HepG2 (cell line): ENCODE measurements around the gene AHSG. TPM values are rescaled to one million over a fixed set of nuclear protein-coding genes. Genes with fewer than 3 reads are reported as not detected.
A peak's percentile ranks its signal among the peaks of the same experiment; 100 is the strongest.

ENCODE experiments used
- ETV5 ChIP-seq: IDR thresholded peaks from 2 replicates; pipeline ENCODE4 v1.6.1; 2018; ENCODE audit warnings: missing biosample characterization, missing genetic modification reagents, inconsistent platforms, borderline replicate concordance
- FIP1L1 ChIP-seq: fragments of 200-400 bp; formaldehyde crosslinking; IDR thresholded peaks from 2 replicates; pipeline ENCODE4 v1.6.1; 2018; ENCODE audit warnings: low read depth, mild to moderate bottlenecking, low read length, moderate library complexity, borderline replicate concordance; ENCODE audit not compliant: insufficient read depth
- FOXJ3 ChIP-seq: sonication (generic); formaldehyde crosslinking; IDR thresholded peaks from 2 replicates; pipeline ENCODE4 v1.4.0; 2020; ENCODE audit warnings: missing genetic modification reagents, mild to moderate bottlenecking, borderline replicate concordance
- GABPB1 ChIP-seq: IDR thresholded peaks from 2 replicates; pipeline ENCODE4 v1.6.1; 2016; ENCODE audit warnings: mild to moderate bottlenecking, missing genetic modification reagents, moderate library complexity, missing compliant biosample characterization
- HOXA3 ChIP-seq: sonication (generic); formaldehyde crosslinking; IDR thresholded peaks from 2 replicates; pipeline ENCODE4 v1.5.0; 2020; ENCODE audit warnings: missing genetic modification reagents
- ISX ChIP-seq: sonication (generic); formaldehyde crosslinking; conservative IDR thresholded peaks from 2 replicates; pipeline ENCODE4 v1.5.0; 2020; ENCODE audit warnings: missing genetic modification reagents
- KDM3A ChIP-seq: IDR thresholded peaks from 2 replicates; pipeline ENCODE4 v1.6.1; 2018; ENCODE audit warnings: low read depth, missing compliant biosample characterization
- NFATC3 ChIP-seq: sonication (generic); formaldehyde crosslinking; IDR thresholded peaks from 2 replicates; pipeline ENCODE4 v1.5.1; 2020; ENCODE audit warnings: mild to moderate bottlenecking, missing genetic modification reagents
- RORA ChIP-seq: sonication (generic); formaldehyde crosslinking; IDR thresholded peaks from 2 replicates; pipeline ENCODE4 v1.5.0; 2020; ENCODE audit warnings: mild to moderate bottlenecking, missing genetic modification reagents, moderate library complexity
- SIN3A ChIP-seq: IDR thresholded peaks from 2 replicates; pipeline ENCODE4 v1.6.1; 2011; ENCODE audit warnings: low read depth, mild to moderate bottlenecking, control low read depth, low read length, borderline replicate concordance
- ZNF234 ChIP-seq: sonication (generic); formaldehyde crosslinking; conservative IDR thresholded peaks from 2 replicates; pipeline ENCODE4 v1.5.1; 2020; ENCODE audit warnings: mild to moderate bottlenecking, missing genetic modification reagents
- ZNF24 ChIP-seq: fragments of 450-650 bp; IDR thresholded peaks from 2 replicates; pipeline ENCODE4 v1.6.1; 2017; ENCODE audit warnings: antibody characterized with exemption, mild to moderate bottlenecking
- ZNF678 ChIP-seq: sonication (generic); formaldehyde crosslinking; IDR thresholded peaks from 2 replicates; pipeline ENCODE4 v1.4.0; 2020; ENCODE audit warnings: mild to moderate bottlenecking, missing genetic modification reagents
- ZNF703 ChIP-seq: sonication (generic); formaldehyde crosslinking; IDR thresholded peaks from 2 replicates; pipeline ENCODE4 v1.5.1; 2020; ENCODE audit warnings: missing genetic modification reagents, mild to moderate bottlenecking, moderate library complexity, borderline replicate concordance
- polyA plus RNA-seq, 8 experiments: library from polyadenylated mRNA; depleted of rRNA in 3 of 8; stranded (reverse) in 7 of 8; unstranded in 1 of 8; fragments of >200 nt; fragmentation: Illumina TruSeq in 4 of 8; extraction: Trizol in 4 of 8; gene quantifications; 2 replicates each; pipeline versions ENCODE4 v1.2.1 to v1.2.3, GENCODE V29; 2011 to 2016; ENCODE audit warnings: low read depth in 4 of 8, missing spikeins in 1 of 8, mixed read lengths in 1 of 8; ENCODE audit not compliant: insufficient read depth in 1 of 8
- total RNA-seq, 5 experiments: library from RNA; depleted of rRNA; stranded (reverse); fragments of >200 nt; fragmentation: Illumina TruSeq; extraction: Trizol; gene quantifications; 2 replicates each; pipeline ENCODE4 v1.2.3, GENCODE V29; 2016; ENCODE audit warnings: low read depth in 1 of 5
- TF ChIP-seq, protein P1 (sequence below): sonication (generic); formaldehyde crosslinking; IDR thresholded peaks from 2 replicates; pipeline ENCODE4 v1.5.0; 2020; ENCODE audit warnings: mild to moderate bottlenecking, missing genetic modification reagents
- TF ChIP-seq, protein P2 (sequence below): sonication (generic); formaldehyde crosslinking; IDR thresholded peaks from 2 replicates; pipeline ENCODE4 v1.5.0; 2020; ENCODE audit warnings: mild to moderate bottlenecking, missing genetic modification reagents
- TF ChIP-seq, protein P3 (sequence below): sonication (generic); formaldehyde crosslinking; IDR thresholded peaks from 2 replicates; pipeline ENCODE4 v1.4.0; 2020; ENCODE audit warnings: mild to moderate bottlenecking, missing genetic modification reagents
- TF ChIP-seq, protein P4 (sequence below): sonication (generic); formaldehyde crosslinking; IDR thresholded peaks from 2 replicates; pipeline ENCODE4 v1.4.0; 2020; ENCODE audit warnings: missing genetic modification reagents
- TF ChIP-seq, protein P5 (sequence below): IDR thresholded peaks from 2 replicates; pipeline ENCODE4 v1.6.1; 2016; ENCODE audit warnings: low read depth, control low read depth
- TF ChIP-seq, protein P6 (sequence below): sonication (generic); formaldehyde crosslinking; IDR thresholded peaks from 2 replicates; pipeline ENCODE4 v1.4.0; 2020; ENCODE audit warnings: missing genetic modification reagents

Gene AHSG
- total and polyA plus RNA-seq, 2 of the 13 experiments (the other 11 are each of a cell fraction or from before 2014, with no cell fraction given), result 2,043 to 19,152 TPM

DNA sequence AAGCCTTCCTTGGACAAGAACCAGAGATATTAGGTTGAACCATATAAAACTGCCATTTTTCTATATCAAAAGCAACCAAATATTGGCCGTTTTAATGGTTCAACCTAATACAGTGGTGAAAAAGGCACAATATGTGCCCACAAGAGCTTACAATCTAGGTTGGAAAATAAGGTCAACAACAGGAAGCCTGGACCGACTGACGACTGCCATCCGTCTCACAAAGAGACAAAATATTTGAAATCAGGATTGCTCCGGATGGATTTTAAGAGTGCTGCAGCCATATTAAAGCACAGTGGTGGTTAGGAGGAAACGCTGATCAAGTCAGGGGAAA, 1.4 kb downstream of the AHSG start (continued):
- TF ChIP-seq GABPB1 (CRISPR knock-in tag) (no peak), FOXJ3 (no peak), ISX (CRISPR knock-in tag) (0 out of 2 replicates have a peak, but pooled peaks have one; percentile 19), SIN3A (0 out of 2 replicates have a peak, but pooled peaks have one; percentile 17), ZNF678 (CRISPR knock-in tag) (no peak), HOXA3 (CRISPR knock-in tag) (no peak), FIP1L1 (no peak), ZNF234 (CRISPR knock-in tag) (no peak), KDM3A (CRISPR knock-in tag) (no peak), RORA (CRISPR knock-in tag) (peak; percentile 84; the same call in 1 of the 2 replicates), NFATC3 (CRISPR knock-in tag) (no peak), ETV5 (CRISPR knock-in tag) (peak; percentile 3; the same call in 1 of the 2 replicates), ZNF24 (no peak), ZNF703 (0 out of 2 replicates have a peak, but pooled peaks have one; percentile 31)
- TF ChIP-seq, protein P1, sequence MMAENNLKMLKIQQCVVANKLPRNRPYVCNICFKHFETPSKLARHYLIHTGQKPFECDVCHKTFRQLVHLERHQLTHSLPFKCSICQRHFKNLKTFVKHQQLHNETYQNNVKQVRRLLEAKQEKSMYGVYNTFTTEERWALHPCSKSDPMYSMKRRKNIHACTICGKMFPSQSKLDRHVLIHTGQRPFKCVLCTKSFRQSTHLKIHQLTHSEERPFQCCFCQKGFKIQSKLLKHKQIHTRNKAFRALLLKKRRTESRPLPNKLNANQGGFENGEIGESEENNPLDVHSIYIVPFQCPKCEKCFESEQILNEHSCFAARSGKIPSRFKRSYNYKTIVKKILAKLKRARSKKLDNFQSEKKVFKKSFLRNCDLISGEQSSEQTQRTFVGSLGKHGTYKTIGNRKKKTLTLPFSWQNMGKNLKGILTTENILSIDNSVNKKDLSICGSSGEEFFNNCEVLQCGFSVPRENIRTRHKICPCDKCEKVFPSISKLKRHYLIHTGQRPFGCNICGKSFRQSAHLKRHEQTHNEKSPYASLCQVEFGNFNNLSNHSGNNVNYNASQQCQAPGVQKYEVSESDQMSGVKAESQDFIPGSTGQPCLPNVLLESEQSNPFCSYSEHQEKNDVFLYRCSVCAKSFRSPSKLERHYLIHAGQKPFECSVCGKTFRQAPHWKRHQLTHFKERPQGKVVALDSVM, result no peak
- TF ChIP-seq, protein P2, sequence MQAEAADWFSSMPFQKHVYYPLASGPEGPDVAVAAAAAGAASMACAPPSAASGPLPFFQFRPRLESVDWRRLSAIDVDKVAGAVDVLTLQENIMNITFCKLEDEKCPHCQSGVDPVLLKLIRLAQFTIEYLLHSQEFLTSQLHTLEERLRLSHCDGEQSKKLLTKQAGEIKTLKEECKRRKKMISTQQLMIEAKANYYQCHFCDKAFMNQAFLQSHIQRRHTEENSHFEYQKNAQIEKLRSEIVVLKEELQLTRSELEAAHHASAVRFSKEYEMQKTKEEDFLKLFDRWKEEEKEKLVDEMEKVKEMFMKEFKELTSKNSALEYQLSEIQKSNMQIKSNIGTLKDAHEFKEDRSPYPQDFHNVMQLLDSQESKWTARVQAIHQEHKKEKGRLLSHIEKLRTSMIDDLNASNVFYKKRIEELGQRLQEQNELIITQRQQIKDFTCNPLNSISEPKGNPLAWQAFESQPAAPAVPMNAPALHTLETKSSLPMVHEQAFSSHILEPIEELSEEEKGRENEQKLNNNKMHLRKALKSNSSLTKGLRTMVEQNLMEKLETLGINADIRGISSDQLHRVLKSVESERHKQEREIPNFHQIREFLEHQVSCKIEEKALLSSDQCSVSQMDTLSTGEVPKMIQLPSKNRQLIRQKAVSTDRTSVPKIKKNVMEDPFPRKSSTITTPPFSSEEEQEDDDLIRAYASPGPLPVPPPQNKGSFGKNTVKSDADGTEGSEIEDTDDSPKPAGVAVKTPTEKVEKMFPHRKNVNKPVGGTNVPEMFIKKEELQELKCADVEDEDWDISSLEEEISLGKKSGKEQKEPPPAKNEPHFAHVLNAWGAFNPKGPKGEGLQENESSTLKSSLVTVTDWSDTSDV (CRISPR knock-in tag), result no peak
- TF ChIP-seq, protein P3, sequence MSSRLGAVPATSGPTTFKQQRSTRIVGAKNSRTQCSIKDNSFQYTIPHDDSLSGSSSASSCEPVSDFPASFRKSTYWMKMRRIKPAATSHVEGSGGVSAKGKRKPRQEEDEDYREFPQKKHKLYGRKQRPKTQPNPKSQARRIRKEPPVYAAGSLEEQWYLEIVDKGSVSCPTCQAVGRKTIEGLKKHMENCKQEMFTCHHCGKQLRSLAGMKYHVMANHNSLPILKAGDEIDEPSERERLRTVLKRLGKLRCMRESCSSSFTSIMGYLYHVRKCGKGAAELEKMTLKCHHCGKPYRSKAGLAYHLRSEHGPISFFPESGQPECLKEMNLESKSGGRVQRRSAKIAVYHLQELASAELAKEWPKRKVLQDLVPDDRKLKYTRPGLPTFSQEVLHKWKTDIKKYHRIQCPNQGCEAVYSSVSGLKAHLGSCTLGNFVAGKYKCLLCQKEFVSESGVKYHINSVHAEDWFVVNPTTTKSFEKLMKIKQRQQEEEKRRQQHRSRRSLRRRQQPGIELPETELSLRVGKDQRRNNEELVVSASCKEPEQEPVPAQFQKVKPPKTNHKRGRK, result no peak
- TF ChIP-seq, protein P4, sequence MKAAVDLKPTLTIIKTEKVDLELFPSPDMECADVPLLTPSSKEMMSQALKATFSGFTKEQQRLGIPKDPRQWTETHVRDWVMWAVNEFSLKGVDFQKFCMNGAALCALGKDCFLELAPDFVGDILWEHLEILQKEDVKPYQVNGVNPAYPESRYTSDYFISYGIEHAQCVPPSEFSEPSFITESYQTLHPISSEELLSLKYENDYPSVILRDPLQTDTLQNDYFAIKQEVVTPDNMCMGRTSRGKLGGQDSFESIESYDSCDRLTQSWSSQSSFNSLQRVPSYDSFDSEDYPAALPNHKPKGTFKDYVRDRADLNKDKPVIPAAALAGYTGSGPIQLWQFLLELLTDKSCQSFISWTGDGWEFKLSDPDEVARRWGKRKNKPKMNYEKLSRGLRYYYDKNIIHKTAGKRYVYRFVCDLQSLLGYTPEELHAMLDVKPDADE (CRISPR knock-in tag), result no peak
- TF ChIP-seq, protein P5, sequence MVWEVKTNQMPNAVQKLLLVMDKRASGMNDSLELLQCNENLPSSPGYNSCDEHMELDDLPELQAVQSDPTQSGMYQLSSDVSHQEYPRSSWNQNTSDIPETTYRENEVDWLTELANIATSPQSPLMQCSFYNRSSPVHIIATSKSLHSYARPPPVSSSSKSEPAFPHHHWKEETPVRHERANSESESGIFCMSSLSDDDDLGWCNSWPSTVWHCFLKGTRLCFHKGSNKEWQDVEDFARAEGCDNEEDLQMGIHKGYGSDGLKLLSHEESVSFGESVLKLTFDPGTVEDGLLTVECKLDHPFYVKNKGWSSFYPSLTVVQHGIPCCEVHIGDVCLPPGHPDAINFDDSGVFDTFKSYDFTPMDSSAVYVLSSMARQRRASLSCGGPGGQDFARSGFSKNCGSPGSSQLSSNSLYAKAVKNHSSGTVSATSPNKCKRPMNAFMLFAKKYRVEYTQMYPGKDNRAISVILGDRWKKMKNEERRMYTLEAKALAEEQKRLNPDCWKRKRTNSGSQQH, result 0 out of 2 replicates have a peak, but pooled peaks have one; percentile 14
- TF ChIP-seq, protein P6, sequence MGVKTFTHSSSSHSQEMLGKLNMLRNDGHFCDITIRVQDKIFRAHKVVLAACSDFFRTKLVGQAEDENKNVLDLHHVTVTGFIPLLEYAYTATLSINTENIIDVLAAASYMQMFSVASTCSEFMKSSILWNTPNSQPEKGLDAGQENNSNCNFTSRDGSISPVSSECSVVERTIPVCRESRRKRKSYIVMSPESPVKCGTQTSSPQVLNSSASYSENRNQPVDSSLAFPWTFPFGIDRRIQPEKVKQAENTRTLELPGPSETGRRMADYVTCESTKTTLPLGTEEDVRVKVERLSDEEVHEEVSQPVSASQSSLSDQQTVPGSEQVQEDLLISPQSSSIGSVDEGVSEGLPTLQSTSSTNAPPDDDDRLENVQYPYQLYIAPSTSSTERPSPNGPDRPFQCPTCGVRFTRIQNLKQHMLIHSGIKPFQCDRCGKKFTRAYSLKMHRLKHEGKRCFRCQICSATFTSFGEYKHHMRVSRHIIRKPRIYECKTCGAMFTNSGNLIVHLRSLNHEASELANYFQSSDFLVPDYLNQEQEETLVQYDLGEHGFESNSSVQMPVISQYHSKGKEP (CRISPR knock-in tag), result no peak
